Brain microvascular endothelial cell (primary cell): ENCODE measurements around the gene SLC1A7.

ENCODE experiments used
- DNase-seq: peaks from one replicate; pipeline ENCODE4 v3.0.0-alpha.2; 2020
- H3K27ac ChIP-seq: fragments of 250-450 bp; sonication (Bioruptor Pico); 2 replicates; pipeline ENCODE4 v1.5.1; 2020; ENCODE audit warnings: mild to moderate bottlenecking, moderate library complexity
- H3K27me3 ChIP-seq: fragments of 250-450 bp; sonication (Bioruptor Pico); replicated peaks from 2 replicates; pipeline ENCODE4 v1.5.1; 2020; ENCODE audit warnings: mild to moderate bottlenecking
- H3K36me3 ChIP-seq: fragments of 250-450 bp; sonication (Bioruptor Pico); replicated peaks from 2 replicates; pipeline ENCODE4 v1.5.1; 2020; ENCODE audit warnings: mild to moderate bottlenecking
- H3K4me3 ChIP-seq: 2 replicates; pipeline ENCODE4 v1.5.1; 2011; ENCODE audit warnings: low read depth, mild to moderate bottlenecking, control low read depth, low read length, moderate library complexity
- in situ Hi-C: cut with HindIII; loops from 2 replicates; pipeline ENCODE4 v1.10.0; 2017; ENCODE audit warnings: low sequenced_read_pairs, low pct_ligation_motif_present
- TF ChIP-seq, protein P1 (sequence below): IDR thresholded peaks from 2 replicates; pipeline ENCODE4 v1.5.1; 2011; ENCODE audit warnings: low read depth, mild to moderate bottlenecking, moderate library complexity, low read length, control low read depth, inconsistent platforms; ENCODE audit errors: missing control alignments

SLC1A7 gene

DNA sequence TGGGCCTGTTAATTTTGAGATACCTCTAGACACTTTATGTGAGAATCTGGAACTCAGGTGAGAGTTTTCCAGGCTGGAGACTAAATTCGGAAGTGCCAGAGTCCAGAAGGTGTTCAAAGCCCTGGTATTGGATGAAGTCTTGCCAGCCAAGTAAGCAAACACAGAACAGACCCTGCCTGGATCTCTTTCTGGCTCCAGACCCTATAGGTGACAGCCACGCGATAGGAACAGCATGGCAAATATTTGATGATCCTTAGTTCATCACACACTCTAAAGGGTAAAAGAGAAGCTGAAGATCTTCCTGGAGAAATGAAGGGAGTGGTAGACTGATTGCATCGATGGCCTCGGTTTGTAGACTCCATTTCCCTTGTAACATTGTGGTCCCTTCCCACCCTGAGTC, 30.7 kb downstream of the SLC1A7 start:
- H3K36me3 ChIP-seq, result no peaks in the 10 kb centered on the region
- TF ChIP-seq, protein P1, sequence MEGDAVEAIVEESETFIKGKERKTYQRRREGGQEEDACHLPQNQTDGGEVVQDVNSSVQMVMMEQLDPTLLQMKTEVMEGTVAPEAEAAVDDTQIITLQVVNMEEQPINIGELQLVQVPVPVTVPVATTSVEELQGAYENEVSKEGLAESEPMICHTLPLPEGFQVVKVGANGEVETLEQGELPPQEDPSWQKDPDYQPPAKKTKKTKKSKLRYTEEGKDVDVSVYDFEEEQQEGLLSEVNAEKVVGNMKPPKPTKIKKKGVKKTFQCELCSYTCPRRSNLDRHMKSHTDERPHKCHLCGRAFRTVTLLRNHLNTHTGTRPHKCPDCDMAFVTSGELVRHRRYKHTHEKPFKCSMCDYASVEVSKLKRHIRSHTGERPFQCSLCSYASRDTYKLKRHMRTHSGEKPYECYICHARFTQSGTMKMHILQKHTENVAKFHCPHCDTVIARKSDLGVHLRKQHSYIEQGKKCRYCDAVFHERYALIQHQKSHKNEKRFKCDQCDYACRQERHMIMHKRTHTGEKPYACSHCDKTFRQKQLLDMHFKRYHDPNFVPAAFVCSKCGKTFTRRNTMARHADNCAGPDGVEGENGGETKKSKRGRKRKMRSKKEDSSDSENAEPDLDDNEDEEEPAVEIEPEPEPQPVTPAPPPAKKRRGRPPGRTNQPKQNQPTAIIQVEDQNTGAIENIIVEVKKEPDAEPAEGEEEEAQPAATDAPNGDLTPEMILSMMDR, result no peak
- no peak for DNase-seq
- no peak overlapping the region for H3K4me3 ChIP-seq
- H3K27me3 ChIP-seq, result no peaks in the 10 kb centered on the region
- in situ Hi-C loops, result no loop called here
- H3K27ac ChIP-seq, result peak overlapping the region; percentile 42

- no peaks in the 10 kb centered on the region for H3K27me3 ChIP-seq
- H3K4me3 ChIP-seq, result no peak overlapping the region
- TF ChIP-seq, protein P1, result no peak
- in situ Hi-C loops, result no loop called here
- peak overlapping the region; percentile 49 for H3K27ac ChIP-seq
- H3K36me3 ChIP-seq, result no peaks in the 10 kb centered on the region
- DNase-seq, result no peak
Measured at GRCh38 chr1:53111073-53111556, 31.3 kb downstream of the SLC1A7 start.

DNA sequence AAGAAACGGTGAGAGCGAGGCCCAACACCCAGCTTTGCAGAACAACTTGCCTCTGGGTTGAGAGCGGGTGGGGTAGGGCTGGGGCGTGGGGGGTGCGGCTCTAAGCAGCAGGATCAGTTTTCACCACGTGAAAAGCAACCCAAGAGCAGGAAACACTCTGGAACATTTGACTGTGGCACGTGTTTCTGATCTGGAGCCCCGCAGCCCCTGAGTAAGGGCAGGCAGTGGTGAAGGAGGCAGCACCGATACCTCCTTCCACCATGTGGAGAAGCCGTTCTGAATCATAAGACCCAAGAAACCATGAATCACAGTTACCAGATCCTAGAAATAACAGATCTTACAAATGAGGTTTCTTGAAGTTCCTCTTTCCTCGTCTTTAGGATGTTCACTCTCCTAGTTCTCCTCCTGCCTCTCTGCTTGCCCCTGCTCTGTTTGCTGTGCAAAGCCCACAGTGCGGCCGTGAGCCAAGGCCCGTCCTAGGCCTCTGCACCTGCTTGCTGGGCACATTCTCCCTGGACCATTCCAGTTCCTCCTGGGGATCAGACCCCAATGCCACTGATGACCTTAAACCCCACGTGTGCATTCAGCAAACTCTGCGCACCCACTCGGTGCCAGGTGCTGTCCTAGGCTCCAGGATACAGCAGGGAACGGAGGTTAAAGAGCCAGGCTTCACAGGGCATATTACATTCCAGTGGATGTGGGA, 31.9 kb downstream of the SLC1A7 start:
- TF ChIP-seq, protein P1, result peak; percentile 3
- DNase-seq, result no peak
- H3K36me3 ChIP-seq, result no peaks in the 10 kb centered on the region
- H3K27ac ChIP-seq, result peak overlapping the region; percentile 49
- no peak overlapping the region for H3K4me3 ChIP-seq
- H3K27me3 ChIP-seq, result no peaks in the 10 kb centered on the region
- in situ Hi-C loops, result no loop called here

- Histone ChIP-seq H3K4me3 (no peak overlapping the region), H3K27ac (no peak overlapping the region), H3K27me3 (no peaks in the 10 kb centered on the region), H3K36me3 (no peaks in the 10 kb centered on the region)
- TF ChIP-seq, protein P1, result no peak
- DNase-seq, result peak; percentile 47
- in situ Hi-C loops, result no loop called here
Measured at GRCh38 chr1:53108646-53109580, 33.5 kb downstream of the SLC1A7 start.

DNA sequence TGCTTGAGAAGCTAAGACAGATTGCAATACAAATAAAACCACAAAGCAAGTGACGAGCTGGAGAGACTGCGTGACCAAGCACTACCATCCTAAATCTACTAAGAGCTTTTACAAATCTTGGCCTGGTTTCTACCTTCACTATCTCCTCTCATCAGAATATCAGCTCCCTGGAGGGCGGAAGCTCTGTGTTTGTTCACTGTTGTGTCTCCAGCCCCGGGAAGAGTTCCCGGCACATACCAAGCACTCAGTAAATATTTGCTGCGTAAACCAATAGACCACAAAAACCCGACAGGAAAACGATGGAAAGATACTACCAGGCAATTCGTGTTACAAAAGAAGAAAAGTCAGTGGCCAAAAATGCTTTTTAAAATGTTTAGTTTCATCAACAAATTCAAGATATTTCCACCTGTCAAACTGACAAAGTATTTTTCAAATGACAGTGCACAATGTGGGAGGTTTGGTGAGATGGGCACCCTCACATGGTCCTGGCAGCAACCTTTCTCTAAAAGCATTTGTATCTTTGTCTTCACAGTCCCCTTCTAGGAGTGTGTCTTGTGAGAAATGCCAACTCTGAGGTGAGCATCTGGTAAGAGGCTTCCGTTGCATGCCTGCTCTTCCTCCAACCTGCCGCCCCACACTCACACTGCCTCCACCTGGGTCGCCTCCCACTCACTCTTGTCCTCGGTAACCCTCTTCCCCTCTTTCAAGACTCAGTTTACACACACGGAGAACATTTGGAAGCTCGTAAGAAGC, 34.7 kb downstream of the SLC1A7 start:
- H3K4me3 ChIP-seq, result no peak overlapping the region
- no peaks in the 10 kb centered on the region for H3K36me3 ChIP-seq
- H3K27ac ChIP-seq, result peak overlapping the region; percentile 54
- DNase-seq, result peak; percentile 90
- in situ Hi-C loops, result no loop called here
- H3K27me3 ChIP-seq, result no peaks in the 10 kb centered on the region
- TF ChIP-seq, protein P1, result no peak
